Activated T-cell treated with anti-CD3 and anti-CD28 coated beads, Interleukin-2, amount 50 U/mL, for 1 hour (primary cell): Measurements from ENCODE around the gene F2.
"Not testable (repeated sequence)": the region's sequence is repeated elsewhere in the genome, so short reads cannot be mapped to it uniquely, and the experiment has no call there.

Experiments used
- DNase-seq: peaks from one replicate; pipeline ENCODE4 v3.0.0-alpha.2; 2020

F2 gene

GRCh38 chr11:46719048-46719542, at the start of gene F2:
Gene F2, plus strand, starts transcription at chr11:46719213. Its CDS starts 23 bp downstream, at chr11:46719236.
- DNase-seq: no peak

GRCh38 chr11:46669711-46670139, 49.3 kb upstream of the F2 start:
- DNase-seq: no peak

GRCh38 chr11:46670521-46670920, 48.5 kb upstream of the F2 start:
- not testable (repeated sequence) for DNase-seq

GRCh38 chr11:46671958-46672315, 47.1 kb upstream of the F2 start:
- DNase-seq: no peak

- DNase-seq: no peak
Measured at GRCh38 chr11:46672381-46672839, 46.6 kb upstream of the F2 start.

GRCh38 chr11:46673713-46674462, 45.1 kb upstream of the F2 start:
- no peak for DNase-seq

GRCh38 chr11:46674463-46675287, 44.3 kb upstream of the F2 start:
- peak; percentile 38 for DNase-seq

- DNase-seq: no peak
Measured at GRCh38 chr11:46675288-46675851, 43.6 kb upstream of the F2 start.

- no peak for DNase-seq
Measured at GRCh38 chr11:46675949-46676348, 43.1 kb upstream of the F2 start.

- DNase-seq: no peak
Measured at GRCh38 chr11:46676436-46677158, 42.4 kb upstream of the F2 start.

GRCh38 chr11:46677169-46677568, 41.8 kb upstream of the F2 start:
- no peak for DNase-seq

GRCh38 chr11:46677991-46678740, 40.8 kb upstream of the F2 start:
- no peak for DNase-seq

- DNase-seq: no peak
Measured at GRCh38 chr11:46678741-46679130, 40.3 kb upstream of the F2 start.

GRCh38 chr11:46679241-46680163, 39.5 kb upstream of the F2 start:
- no peak for DNase-seq

- no peak for DNase-seq
Measured at GRCh38 chr11:46680164-46680760, 38.8 kb upstream of the F2 start.

GRCh38 chr11:46680815-46681214, 38.2 kb upstream of the F2 start:
- DNase-seq: no peak

- DNase-seq: no peak
Measured at GRCh38 chr11:46681814-46682213, 37.2 kb upstream of the F2 start.

- no peak for DNase-seq
Measured at GRCh38 chr11:46682773-46683752, 36.0 kb upstream of the F2 start.

GRCh38 chr11:46684367-46684766, 34.6 kb upstream of the F2 start:
- DNase-seq: no peak
